GM12878 (cell line): ENCODE results near the gene PLXNB2. TPM values are rescaled to one million over a fixed set of nuclear protein-coding genes. Genes with fewer than 3 reads are reported as not detected.

ENCODE experiments used
- ATAC-seq: fragments of 200-7000 bp; cut with Tn5 transposase; 3 replicates; pipeline ENCODE4 v1.9.1; 2020; ENCODE audit warnings: mild to moderate bottlenecking, moderate library complexity
- BruUV-seq: library from RNA; stranded (reverse); fragments of 400-500 nt; replicated peaks from 2 replicates; lab custom pipeline; 2021; lab: Mats Ljungman, UMichigan
- CTCF ChIA-PET: fragments of 300-600 bp; sonication (Branson Sonifier 250); formaldehyde crosslinking; extraction: SDS; loops from one replicate; lab custom pipeline; 2021; ENCODE audit warnings: inconsistent platforms; lab: Yijun Ruan, JAX
- POLR2A ChIA-PET: fragments of 350-600 bp; formaldehyde crosslinking; extraction: SDS; loops from one replicate; lab custom pipeline; 2021; ENCODE audit warnings: inconsistent platforms; lab: Charles Lee
- RAD21 ChIA-PET: fragments of 300-600 bp; sonication (Branson Sonifier 250); formaldehyde crosslinking; loops from one replicate; lab custom pipeline; 2023; ENCODE audit warnings: antibody characterized with exemption; ENCODE audit not compliant: unreplicated experiment; lab: Charles Lee
- SMC1A ChIA-PET: fragments of 300-600 bp; sonication (Branson Sonifier 250); formaldehyde crosslinking; loops from one replicate; lab custom pipeline; 2023; ENCODE audit not compliant: unreplicated experiment, uncharacterized antibody; lab: Charles Lee
- DNase-seq: peaks from one replicate; pipeline ENCODE4 v3.0.0-alpha.2; 2011; ENCODE audit warnings: low read depth, low spot score
- FAIRE-seq: peaks from 3 replicates; lab custom pipeline; 2011; peaks lifted over from hg19 to GRCh38; lab: Jason Lieb, UNC
- H2AFZ ChIP-seq: 2 replicates; pipeline ENCODE4 v1.6.0; 2011; ENCODE audit warnings: low read depth, low read length, control low read depth; ENCODE audit not compliant: control insufficient read depth
- H3K27ac ChIP-seq: 2 replicates; pipeline ENCODE4 v1.5.1; 2011; ENCODE audit warnings: control low read depth; ENCODE audit not compliant: control insufficient read depth, insufficient read depth
- H3K27me3 ChIP-seq, 2 experiments: replicated peaks in 1 of 2; 2 replicates each; pipeline versions ENCODE4 v1.6.0 to v1.6.1; 2011; ENCODE audit warnings: low read length in 1 of 2; ENCODE audit not compliant: control insufficient read depth in 2 of 2, insufficient read depth in 2 of 2
- H3K36me3 ChIP-seq, 2 experiments: 2 replicates each; pipeline ENCODE4 v1.5.1; 2011; ENCODE audit warnings: low read length in 1 of 2; ENCODE audit not compliant: control insufficient read depth in 2 of 2, insufficient read depth in 2 of 2
- H3K4me1 ChIP-seq: 2 replicates; pipeline ENCODE4 v1.6.1; 2011; ENCODE audit warnings: mild to moderate bottlenecking, low read length, moderate library complexity, mixed read lengths; ENCODE audit not compliant: control insufficient read depth, insufficient read depth
- H3K4me2 ChIP-seq: 2 replicates; pipeline ENCODE4 v1.6.0; 2011; ENCODE audit warnings: control low read depth; ENCODE audit not compliant: control insufficient read depth, insufficient read depth
- H3K4me3 ChIP-seq: fragments of 200-600 bp; sonication (generic); 2 replicates; pipeline ENCODE4 v1.5.1; 2016
- H3K79me2 ChIP-seq: 2 replicates; pipeline ENCODE4 v1.6.0; 2011; ENCODE audit warnings: low read length; ENCODE audit not compliant: control insufficient read depth, insufficient read depth
- H3K9ac ChIP-seq: 2 replicates; pipeline ENCODE4 v1.8.0; 2011; ENCODE audit warnings: low read length, control low read depth, mixed read lengths; ENCODE audit not compliant: control insufficient read depth, insufficient read depth
- H3K9me3 ChIP-seq: replicated peaks from 3 replicates; pipeline ENCODE4 v1.5.1; 2011; ENCODE audit warnings: mild to moderate bottlenecking, low read length; ENCODE audit not compliant: control insufficient read depth, insufficient read depth
- H4K20me1 ChIP-seq: 2 replicates; pipeline ENCODE4 v1.6.0; 2011; ENCODE audit not compliant: control insufficient read depth, insufficient read depth
- ASH2L ChIP-seq: fragments of 300-600, 200-600 bp; sonication (generic); IDR thresholded peaks from 2 replicates; pipeline ENCODE4 v1.6.1; 2017; ENCODE audit warnings: low read depth, mild to moderate bottlenecking, borderline replicate concordance
- BCL11A ChIP-seq: IDR thresholded peaks from 2 replicates; pipeline ENCODE4 v1.6.1; 2011; ENCODE audit warnings: low read depth, low read length
- BMI1 ChIP-seq: fragments of 450-650 bp; IDR thresholded peaks from 2 replicates; pipeline ENCODE4 v1.6.1; 2016; ENCODE audit warnings: mild to moderate bottlenecking, moderate library complexity, borderline replicate concordance
- CBX5 ChIP-seq: sonication (generic); IDR thresholded peaks from 2 replicates; pipeline ENCODE4 v1.6.1; 2016; ENCODE audit warnings: low read depth, moderate library complexity, mild to moderate bottlenecking, inconsistent platforms
- CHD4 ChIP-seq: fragments of 200-600 bp; sonication (generic); IDR thresholded peaks from 2 replicates; pipeline ENCODE4 v1.6.1; 2016; ENCODE audit warnings: mild to moderate bottlenecking
- CTCF ChIP-seq, 3 experiments: IDR thresholded peaks in 2 of 3; conservative IDR thresholded peaks in 1 of 3; 2 replicates each; pipeline ENCODE4 v1.5.1; 2011; ENCODE audit warnings: low read depth in 3 of 3, low read length in 3 of 3, mild to moderate bottlenecking in 3 of 3, control low read depth in 2 of 3, moderate library complexity in 2 of 3, inconsistent platforms in 1 of 3, mixed read lengths in 1 of 3; ENCODE audit not compliant: control insufficient read depth in 2 of 3, insufficient read depth in 1 of 3; ENCODE audit errors: extremely low read depth in 1 of 3
- FOXK2 ChIP-seq: fragments of 450-650 bp; IDR thresholded peaks from 2 replicates; pipeline ENCODE4 v1.6.1; 2017; ENCODE audit warnings: mild to moderate bottlenecking, moderate library complexity
- FOXM1 ChIP-seq: IDR thresholded peaks from 2 replicates; pipeline ENCODE4 v1.6.1; 2012; ENCODE audit warnings: low read depth, mild to moderate bottlenecking, inconsistent platforms, low read length, moderate library complexity
- KAT2A ChIP-seq: conservative IDR thresholded peaks from 2 replicates; pipeline ENCODE4 v1.6.1; 2011; ENCODE audit warnings: low read depth, low read length; ENCODE audit not compliant: control insufficient read depth
- LARP7 ChIP-seq: fragments of 450-650 bp; IDR thresholded peaks from 2 replicates; pipeline ENCODE4 v1.6.1; 2017; ENCODE audit warnings: mild to moderate bottlenecking
- NR2F1 ChIP-seq: fragments of 450-650 bp; conservative IDR thresholded peaks from 2 replicates; pipeline ENCODE4 v1.6.1; 2017; ENCODE audit warnings: mild to moderate bottlenecking
- POLR2AphosphoS2 ChIP-seq: IDR thresholded peaks from 2 replicates; pipeline ENCODE4 v1.6.1; 2011; ENCODE audit warnings: low read depth, mild to moderate bottlenecking, low read length, improper control_type of control experiment, moderate library complexity
- RAD51 ChIP-seq: fragments of 450-650 bp; IDR thresholded peaks from 2 replicates; pipeline ENCODE4 v1.6.1; 2016; ENCODE audit warnings: moderate library complexity, mild to moderate bottlenecking, inconsistent platforms
- SIN3A ChIP-seq: IDR thresholded peaks from 2 replicates; pipeline ENCODE4 v1.6.1; 2012; ENCODE audit warnings: low read depth, low read length, improper control_type of control experiment
- SREBF2 ChIP-seq: IDR thresholded peaks from 2 replicates; pipeline ENCODE4 v1.6.1; 2012; ENCODE audit warnings: mild to moderate bottlenecking, low read length
- TCF7 ChIP-seq: IDR thresholded peaks from 2 replicates; pipeline ENCODE4 v1.6.1; 2014; ENCODE audit warnings: antibody characterized with exemption, borderline replicate concordance
- YY1 ChIP-seq: IDR thresholded peaks from 2 replicates; pipeline ENCODE4 v1.6.1; 2011; ENCODE audit warnings: low read depth, mild to moderate bottlenecking, low read length
- ZSCAN29 ChIP-seq: fragments of 450-650 bp; IDR thresholded peaks from 2 replicates; pipeline ENCODE4 v1.6.1; 2017; ENCODE audit warnings: mild to moderate bottlenecking, moderate library complexity
- ZZZ3 ChIP-seq: IDR thresholded peaks from 2 replicates; pipeline ENCODE4 v1.6.1; 2011; ENCODE audit warnings: low read depth; ENCODE audit not compliant: control insufficient read depth, insufficient read length
- WGBS: methylation state at CpG from one replicate; pipeline ENCODE4 v1.1.6; 2016; ENCODE audit warnings: low lambda C conversion rate; ENCODE audit not compliant: insufficient replicate concordance, insufficient coverage; ENCODE audit errors: missing lambda C conversion rate; 5-methylcytosine and 5-hydroxymethylcytosine counted together
- in situ Hi-C: fragments of 300-500 bp; cut with MboI; formaldehyde crosslinking; loops from 9 replicates; pipeline ENCODE4 v1.14.3; 2018; ENCODE audit warnings: mixed read lengths
- intact Hi-C: fragments of 100-400 bp; cut with micrococcal nuclease; formaldehyde crosslinking; loops from one replicate; pipeline ENCODE4 v1.14.2; 2022; ENCODE audit not compliant: unreplicated experiment
- polyA plus RNA-seq, 11 experiments: library from polyadenylated mRNA; depleted of rRNA in 4 of 11; unstranded in 6 of 11; stranded (reverse) in 5 of 11; fragments of >200 nt; fragmentation: Nextera tagmentation in 4 of 11; fragmentation: Illumina TruSeq in 1 of 11; extraction: Ambion mirVana in 4 of 11; extraction: Trizol in 1 of 11; gene quantifications; 1 replicate in 1 of 11; 2 replicates in 10 of 11; pipeline versions ENCODE4 v1.2.1 to v1.2.3, GENCODE V29; 2011 to 2016; ENCODE audit warnings: inconsistent platforms in 2 of 11, missing spikeins in 2 of 11, low read depth in 1 of 11
- total RNA-seq, 4 experiments: library from RNA; depleted of rRNA in 3 of 4; stranded (reverse); fragments of >200 nt in 3 of 4; fragmentation: Illumina TruSeq in 1 of 4; extraction: Trizol in 1 of 4; gene quantifications; 2 replicates each; pipeline versions ENCODE4 v1.2.1 to v1.2.3, GENCODE V29; 2013 to 2021
- TF ChIP-seq, protein P1 (sequence below): fragments of 450-650 bp; IDR thresholded peaks from 2 replicates; pipeline ENCODE4 v1.6.1; 2018; ENCODE audit warnings: mild to moderate bottlenecking, low read depth, moderate library complexity; ENCODE audit not compliant: partially characterized antibody

PLXNB2 gene
- total and polyA plus RNA-seq, 10 of the 15 experiments (the other 5 are each of a cell fraction or from before 2014, with no cell fraction given) = 0.68 to 134 (median 41.9) TPM

DNA sequence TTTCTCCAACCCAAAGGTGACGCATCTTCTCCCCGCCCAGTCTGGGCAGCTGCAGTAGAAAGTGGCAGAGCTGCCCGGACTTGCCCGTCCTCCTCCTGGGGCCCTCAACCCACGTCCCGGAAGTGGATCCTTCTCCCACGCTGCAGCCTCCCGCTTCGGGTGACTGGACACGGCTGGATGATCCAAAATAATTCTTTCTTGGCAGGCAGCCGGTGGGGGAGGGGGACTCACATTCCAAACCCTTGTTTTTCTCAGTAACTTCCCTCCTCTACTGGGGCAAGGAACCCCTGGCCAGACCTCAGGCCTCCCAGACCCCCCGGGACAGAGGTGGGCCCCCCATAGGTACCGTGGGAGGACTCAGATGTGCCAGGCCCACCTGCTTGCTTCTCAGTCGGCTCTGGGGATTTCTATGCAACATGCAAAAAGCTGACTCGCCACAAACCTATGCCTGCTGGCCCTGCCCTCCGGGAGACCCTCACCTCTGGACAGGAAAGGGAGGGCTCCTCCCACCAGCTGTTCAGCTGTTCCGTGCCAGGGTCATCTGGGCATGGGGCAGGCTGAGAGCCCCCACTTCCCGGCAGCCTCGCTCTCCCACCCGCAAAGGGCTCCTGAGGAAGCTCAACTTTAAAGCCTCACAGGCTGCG is 1.4 kb downstream of the PLXNB2 start:
- peak; percentile 36 for DNase-seq
- peaks cover 4% of the 10 kb centered on the region; the same call in 1 of the 2 replicates for H4K20me1 ChIP-seq
- WGBS = under 1% methylated on average over 21 of the region's 21 CpGs
- no peaks in the 10 kb centered on the region for H3K27me3 ChIP-seq
- H3K36me3 ChIP-seq = peaks cover 1 to 2% of the 10 kb centered on the region in 2 experiments; a peak in 2 of 4 replicates
- intact Hi-C loops = no loop called here
- ChIA-PET POLR2A (interaction anchor here (0.8 to 3.8 kb wide), 7 partner anchors 8 to 315 kb away, joined by 3 to 22 read pairs (median 3); no protein-coding TSS in a partner anchor), RAD21 (interaction anchor here (0.5 to 3.8 kb wide), 9 partner anchors 9 to 220 kb away, joined by 3 to 13 read pairs (median 4); partner anchors contain the start of gene SCO2), CTCF (interaction anchor here (1.8 to 4.0 kb wide), 5 partner anchors 12 to 36 kb away, joined by 4 to 17 read pairs (median 14); partner anchors contain the start of gene DENND6B), SMC1A (interaction anchor here (0.7 to 4.2 kb wide), 4 partner anchors 13 to 36 kb away, joined by 3 to 21 read pairs (median 4); no protein-coding TSS in a partner anchor)
- H2AFZ ChIP-seq = no peak overlapping the region
- peak overlapping the region; percentile 91 for H3K4me3 ChIP-seq
- in situ Hi-C loops = no loop called here
- FAIRE-seq = no peak
- BruUV-seq = no TSS peak
- H3K79me2 ChIP-seq = peaks cover 63% of the 10 kb centered on the region
- peak; percentile 70 for ATAC-seq
- peak overlapping the region; percentile 99 for H3K4me2 ChIP-seq
- peaks cover 60% of the 10 kb centered on the region for H3K4me1 ChIP-seq
- no peaks in the 10 kb centered on the region for H3K9me3 ChIP-seq
- peak overlapping the region; percentile 96 for H3K9ac ChIP-seq
- peak overlapping the region; percentile 78 for H3K27ac ChIP-seq
- no peak for TF ChIP-seq RAD51
- no peak for TF ChIP-seq YY1
- TF ChIP-seq LARP7 = no peak
- TF ChIP-seq KAT2A = no peak
- TF ChIP-seq BMI1 = no peak
- TF ChIP-seq ZZZ3 = no peak
- no peak for TF ChIP-seq FOXK2
- no peak for TF ChIP-seq ASH2L
- no peak for TF ChIP-seq BCL11A
- no peak for TF ChIP-seq CTCF (IDR thresholded peaks at IDR 0.05 in 2 of 3, conservative IDR thresholded peaks at IDR 0.05 in 1 of 3; ENCODE audit: control insufficient read depth in 2 of 3, extremely low read depth in 1 of 3, insufficient read depth in 1 of 3, low read depth in 3 of 3, low read length in 3 of 3)
- TF ChIP-seq CHD4 = no peak
- TF ChIP-seq NR2F1 = peak; percentile 50; the same call in 1 of the 2 replicates
- no peak for TF ChIP-seq SIN3A
- no peak for TF ChIP-seq FOXM1
- no peak for TF ChIP-seq SREBF2
- TF ChIP-seq TCF7 = no peak
- TF ChIP-seq, protein P1, sequence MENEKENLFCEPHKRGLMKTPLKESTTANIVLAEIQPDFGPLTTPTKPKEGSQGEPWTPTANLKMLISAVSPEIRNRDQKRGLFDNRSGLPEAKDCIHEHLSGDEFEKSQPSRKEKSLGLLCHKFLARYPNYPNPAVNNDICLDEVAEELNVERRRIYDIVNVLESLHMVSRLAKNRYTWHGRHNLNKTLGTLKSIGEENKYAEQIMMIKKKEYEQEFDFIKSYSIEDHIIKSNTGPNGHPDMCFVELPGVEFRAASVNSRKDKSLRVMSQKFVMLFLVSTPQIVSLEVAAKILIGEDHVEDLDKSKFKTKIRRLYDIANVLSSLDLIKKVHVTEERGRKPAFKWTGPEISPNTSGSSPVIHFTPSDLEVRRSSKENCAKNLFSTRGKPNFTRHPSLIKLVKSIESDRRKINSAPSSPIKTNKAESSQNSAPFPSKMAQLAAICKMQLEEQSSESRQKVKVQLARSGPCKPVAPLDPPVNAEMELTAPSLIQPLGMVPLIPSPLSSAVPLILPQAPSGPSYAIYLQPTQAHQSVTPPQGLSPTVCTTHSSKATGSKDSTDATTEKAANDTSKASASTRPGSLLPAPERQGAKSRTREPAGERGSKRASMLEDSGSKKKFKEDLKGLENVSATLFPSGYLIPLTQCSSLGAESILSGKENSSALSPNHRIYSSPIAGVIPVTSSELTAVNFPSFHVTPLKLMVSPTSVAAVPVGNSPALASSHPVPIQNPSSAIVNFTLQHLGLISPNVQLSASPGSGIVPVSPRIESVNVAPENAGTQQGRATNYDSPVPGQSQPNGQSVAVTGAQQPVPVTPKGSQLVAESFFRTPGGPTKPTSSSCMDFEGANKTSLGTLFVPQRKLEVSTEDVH = no peak
- no peak for TF ChIP-seq ZSCAN29
- no peak for TF ChIP-seq POLR2AphosphoS2
- no peak for TF ChIP-seq CBX5
